ENCODE measurements around the gene GPX4. TPM values are rescaled to one million over a fixed set of nuclear protein-coding genes. Genes with fewer than 3 reads are reported as not detected.

The GPX4 gene
- total RNA-seq, 1 donor from 2014 or later: 387 TPM

- H3K4me3 ChIP-seq: no peak overlapping the region
- peak overlapping the region; percentile 96 for H3K27ac ChIP-seq
- ATAC-seq: no peak
- H3K27me3 ChIP-seq: no peaks in the 10 kb centered on the region
- intact Hi-C loops (cut with DNase I): no loop called here
- H3K36me3 ChIP-seq: peaks cover 17% of the 10 kb centered on the region
- no peak for DNase-seq
- TF ChIP-seq, protein P1, sequence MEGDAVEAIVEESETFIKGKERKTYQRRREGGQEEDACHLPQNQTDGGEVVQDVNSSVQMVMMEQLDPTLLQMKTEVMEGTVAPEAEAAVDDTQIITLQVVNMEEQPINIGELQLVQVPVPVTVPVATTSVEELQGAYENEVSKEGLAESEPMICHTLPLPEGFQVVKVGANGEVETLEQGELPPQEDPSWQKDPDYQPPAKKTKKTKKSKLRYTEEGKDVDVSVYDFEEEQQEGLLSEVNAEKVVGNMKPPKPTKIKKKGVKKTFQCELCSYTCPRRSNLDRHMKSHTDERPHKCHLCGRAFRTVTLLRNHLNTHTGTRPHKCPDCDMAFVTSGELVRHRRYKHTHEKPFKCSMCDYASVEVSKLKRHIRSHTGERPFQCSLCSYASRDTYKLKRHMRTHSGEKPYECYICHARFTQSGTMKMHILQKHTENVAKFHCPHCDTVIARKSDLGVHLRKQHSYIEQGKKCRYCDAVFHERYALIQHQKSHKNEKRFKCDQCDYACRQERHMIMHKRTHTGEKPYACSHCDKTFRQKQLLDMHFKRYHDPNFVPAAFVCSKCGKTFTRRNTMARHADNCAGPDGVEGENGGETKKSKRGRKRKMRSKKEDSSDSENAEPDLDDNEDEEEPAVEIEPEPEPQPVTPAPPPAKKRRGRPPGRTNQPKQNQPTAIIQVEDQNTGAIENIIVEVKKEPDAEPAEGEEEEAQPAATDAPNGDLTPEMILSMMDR (IDR thresholded peaks at IDR 0.05): no peak
- H3K9me3 ChIP-seq: no peaks in the 10 kb centered on the region
- peaks cover 60% of the 10 kb centered on the region for H3K4me1 ChIP-seq
Observed at GRCh38 chr19:1102407-1103131, 1.2 kb upstream of the GPX4 start.

- DNase-seq (no peak), ATAC-seq (no peak)
- no peaks in the 10 kb centered on the region for H3K9me3 ChIP-seq
- peaks cover 60% of the 10 kb centered on the region for H3K4me1 ChIP-seq
- TF ChIP-seq, protein P1 (IDR thresholded peaks at IDR 0.05): no peak
- H3K27ac ChIP-seq: peak overlapping the region; percentile 96
- H3K36me3 ChIP-seq: peaks cover 23% of the 10 kb centered on the region
- H3K27me3 ChIP-seq: no peaks in the 10 kb centered on the region
- intact Hi-C loops (cut with DNase I): no loop called here
- peak overlapping the region; percentile 39 for H3K4me3 ChIP-seq
Observed at GRCh38 chr19:1103132-1103707, 574 bp upstream of the GPX4 start.

DNA sequence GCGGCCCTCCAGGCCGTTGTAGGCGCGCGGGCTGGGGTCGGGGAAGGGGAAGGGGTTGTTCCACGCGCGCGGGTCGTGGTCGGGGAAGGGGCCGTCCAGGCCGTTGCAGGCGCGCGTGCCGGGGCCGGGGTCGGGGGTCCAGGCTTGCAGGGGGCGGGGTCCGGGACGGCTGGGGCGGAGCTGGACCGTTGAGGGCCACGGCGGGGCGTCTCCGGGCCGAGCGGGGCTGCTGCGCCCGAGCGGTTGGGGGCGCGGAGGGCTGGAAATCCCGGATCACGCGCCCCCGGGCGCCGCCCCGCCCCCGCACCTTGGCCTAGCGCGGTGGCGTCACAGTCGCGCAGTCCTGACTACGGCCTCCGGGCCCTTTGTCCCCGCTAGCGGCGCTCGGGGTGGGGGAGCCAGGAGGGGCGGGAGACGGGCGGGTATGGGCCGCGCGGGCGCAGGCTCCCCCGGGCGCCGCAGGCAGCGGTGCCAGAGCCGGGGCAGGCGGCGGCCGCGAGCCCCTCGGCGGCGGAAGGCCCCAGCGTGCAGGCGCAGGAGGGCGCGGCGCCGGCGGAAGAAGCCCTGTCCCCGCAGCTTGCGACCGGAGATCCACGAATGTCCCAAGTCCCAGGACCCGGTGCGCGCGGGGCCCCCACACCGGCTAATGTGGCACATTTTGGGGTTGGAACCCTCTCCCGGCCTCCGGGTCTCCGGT is 665 bp downstream of the GPX4 start:
- H3K9me3 ChIP-seq: no peaks in the 10 kb centered on the region
- DNase-seq: peak; percentile 93
- intact Hi-C loops (cut with DNase I): no loop called here
- H3K36me3 ChIP-seq: peaks cover 33% of the 10 kb centered on the region
- peak; percentile 58 for ATAC-seq
- H3K27ac ChIP-seq: peak overlapping the region; percentile 96
- TF ChIP-seq, protein P1 (IDR thresholded peaks at IDR 0.05): no peak
- H3K4me1 ChIP-seq: peaks cover 49% of the 10 kb centered on the region
- H3K27me3 ChIP-seq: no peaks in the 10 kb centered on the region
- peak overlapping the region; percentile 74 for H3K4me3 ChIP-seq

DNA sequence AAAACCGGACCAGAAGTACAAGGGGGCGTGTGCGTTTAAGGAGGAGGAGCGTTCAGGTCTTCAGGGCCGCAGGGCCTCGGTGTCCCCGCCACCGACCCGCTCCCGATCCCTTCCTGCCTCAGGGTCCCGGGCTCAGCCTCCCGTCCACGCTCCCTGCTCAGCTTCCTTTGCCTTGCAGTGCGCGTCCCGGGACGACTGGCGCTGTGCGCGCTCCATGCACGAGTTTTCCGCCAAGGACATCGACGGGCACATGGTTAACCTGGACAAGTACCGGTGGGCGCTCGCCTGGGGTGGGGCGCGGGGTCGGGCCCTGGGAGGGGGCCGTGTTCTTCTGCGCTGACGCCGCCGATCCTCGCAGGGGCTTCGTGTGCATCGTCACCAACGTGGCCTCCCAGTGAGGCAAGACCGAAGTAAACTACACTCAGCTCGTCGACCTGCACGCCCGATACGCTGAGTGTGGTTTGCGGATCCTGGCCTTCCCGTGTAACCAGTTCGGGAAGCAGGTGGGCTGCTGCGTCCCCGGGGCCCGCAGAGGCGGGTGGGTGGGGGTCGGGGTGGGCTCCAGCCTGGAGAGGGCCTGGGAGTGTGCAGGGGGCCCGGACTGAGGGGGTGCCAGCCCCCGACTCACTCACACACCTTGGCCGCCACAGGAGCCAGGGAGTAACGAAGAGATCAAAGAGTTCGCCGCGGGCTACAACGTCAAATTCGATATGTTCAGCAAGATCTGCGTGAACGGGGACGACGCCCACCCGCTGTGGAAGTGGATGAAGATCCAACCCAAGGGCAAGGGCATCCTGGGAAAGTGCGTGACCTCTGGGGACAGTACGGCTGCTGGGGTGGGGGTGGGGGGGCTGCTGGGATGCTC is 1.4 kb downstream of the GPX4 start:
- intact Hi-C loops (cut with DNase I): no loop called here
- Histone ChIP-seq H3K4me1 (peaks cover 45% of the 10 kb centered on the region), H3K36me3 (peaks cover 41% of the 10 kb centered on the region), H3K9me3 (no peaks in the 10 kb centered on the region), H3K27ac (peak overlapping the region; percentile 96), H3K4me3 (peak overlapping the region; percentile 74), H3K27me3 (no peaks in the 10 kb centered on the region)
- DNase-seq (peak; percentile 80), ATAC-seq (no peak)
- TF ChIP-seq, protein P1 (IDR thresholded peaks at IDR 0.05): no peak

All from upper lobe of right lung (tissue), 1 donor.